IPS-18a (cell line): ENCODE data around the gene FSD1L.

Experiments
- H3K27ac ChIP-seq: one replicate; pipeline ENCODE4 v1.5.1; 2013; ENCODE audit warnings: low read length
- H3K27me3 ChIP-seq: one replicate; pipeline ENCODE4 v1.6.1; 2013; ENCODE audit warnings: mild to moderate bottlenecking, low read length; ENCODE audit not compliant: control insufficient read depth, insufficient read depth
- H3K36me3 ChIP-seq: one replicate; pipeline ENCODE4 v1.6.1; 2013; ENCODE audit warnings: low read depth, low read length; ENCODE audit not compliant: control insufficient read depth
- H3K4me1 ChIP-seq: one replicate; pipeline ENCODE4 v1.6.1; 2013; ENCODE audit warnings: low read depth, low read length; ENCODE audit not compliant: control insufficient read depth
- H3K4me3 ChIP-seq: one replicate; pipeline ENCODE4 v1.5.1; 2013; ENCODE audit warnings: low read length
- H3K9ac ChIP-seq: one replicate; pipeline ENCODE4 v1.6.1; 2013; ENCODE audit warnings: mild to moderate bottlenecking, low read length, moderate library complexity
- H3K9me3 ChIP-seq: one replicate; pipeline ENCODE4 v1.6.1; 2013; ENCODE audit warnings: low read depth, low read length; ENCODE audit not compliant: control insufficient read depth

Gene FSD1L

DNA sequence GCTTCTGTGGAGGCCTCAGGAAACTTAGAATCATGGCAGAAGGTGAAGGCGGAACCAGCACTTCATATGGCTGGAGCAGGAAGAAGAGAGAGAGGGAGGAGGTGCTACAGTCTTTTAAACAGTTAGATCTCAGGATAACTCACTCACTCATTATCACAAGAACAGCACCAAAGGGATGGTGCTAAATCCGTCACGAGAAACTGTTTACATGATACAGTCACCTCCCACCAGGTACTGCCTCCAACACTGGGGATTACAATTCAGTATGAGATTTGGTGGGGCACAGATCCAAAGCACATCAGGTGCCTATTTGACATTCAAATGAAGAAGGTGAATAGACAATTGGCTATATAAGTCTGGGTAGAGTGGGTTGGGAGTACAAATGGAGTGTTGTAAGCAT lies 145.3 kb downstream of the FSD1L start:
- H3K4me3 ChIP-seq = no peak overlapping the region
- no peak overlapping the region for H3K9ac ChIP-seq
- H3K36me3 ChIP-seq = no peaks in the 10 kb centered on the region
- no peak overlapping the region for H3K27ac ChIP-seq
- H3K4me1 ChIP-seq = peaks cover 2% of the 10 kb centered on the region
- no peaks in the 10 kb centered on the region for H3K27me3 ChIP-seq
- H3K9me3 ChIP-seq = peaks cover 15% of the 10 kb centered on the region
